HG03439 (cell line): ENCODE measurements around the gene DNAJC5.

Source experiments
- ATAC-seq: cut with Tn5 transposase; IDR thresholded peaks from one replicate; pipeline ENCODE4 v1.9.1; 2021; ENCODE audit warnings: mild to moderate bottlenecking, moderate library complexity; ENCODE audit not compliant: unreplicated experiment

DNAJC5 gene

DNA sequence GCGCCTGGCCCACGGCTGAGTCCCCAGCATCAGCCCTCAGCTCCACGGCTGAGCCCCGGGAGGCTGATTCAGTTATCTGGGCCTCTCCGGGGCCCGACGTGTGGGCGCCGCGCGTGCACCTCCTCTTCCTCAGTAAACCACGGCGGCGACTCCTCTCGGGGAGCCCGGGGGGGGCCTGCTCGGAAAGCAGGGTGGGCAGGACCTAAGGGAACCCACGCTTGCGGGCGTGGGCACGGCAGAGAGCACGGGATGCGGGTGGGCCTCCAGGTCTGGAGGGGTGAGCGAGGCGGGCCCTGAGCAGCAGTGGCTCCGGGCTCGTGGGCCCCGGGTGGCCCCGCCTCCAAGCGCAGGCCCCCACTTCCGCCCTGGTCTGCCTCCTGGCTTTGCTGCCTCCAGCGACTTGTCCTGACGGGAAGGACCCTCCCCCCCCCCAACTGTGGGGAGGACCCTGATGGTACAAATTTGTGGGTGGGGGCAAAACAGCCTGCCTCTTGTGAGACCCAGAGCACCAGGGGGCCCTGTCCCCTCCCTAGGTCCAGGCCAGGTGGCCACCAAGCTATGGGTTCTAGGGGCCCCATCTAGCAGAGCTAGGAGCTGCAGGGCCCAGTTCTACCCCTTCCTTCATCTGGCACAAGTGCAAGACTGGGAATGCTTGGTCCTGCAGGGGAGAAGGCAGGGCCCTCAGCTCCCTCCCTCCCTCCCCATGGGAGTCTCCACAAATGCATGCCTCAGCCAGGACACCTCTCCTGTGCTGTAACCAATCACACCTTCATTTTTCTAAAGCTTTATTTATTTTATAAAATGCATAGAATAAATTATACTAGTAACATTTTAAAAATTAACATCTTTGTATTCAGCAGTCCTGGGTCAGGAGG lies 44.4 kb downstream of the DNAJC5 start:
- no peak for ATAC-seq

DNA sequence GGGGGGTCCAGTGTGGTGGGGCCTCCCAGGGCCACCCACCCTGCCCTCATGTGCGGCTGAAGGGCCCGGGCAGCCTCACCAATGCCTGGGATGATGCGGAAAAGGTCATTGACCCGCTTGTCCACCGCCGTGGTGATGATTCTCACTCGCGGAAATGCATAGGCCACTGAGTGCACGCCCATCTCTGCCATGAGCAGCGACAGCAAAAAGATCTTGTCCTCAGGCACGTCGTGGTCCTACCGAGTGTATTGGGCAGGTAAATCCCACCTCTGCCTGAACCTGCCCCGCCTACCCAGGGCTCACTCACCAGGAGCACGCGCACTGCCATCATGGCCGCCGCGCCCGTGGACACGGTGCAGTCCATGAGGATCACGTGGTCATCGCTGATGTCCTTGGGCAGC lies 45.1 kb downstream of the DNAJC5 start:
- no peak for ATAC-seq

DNA sequence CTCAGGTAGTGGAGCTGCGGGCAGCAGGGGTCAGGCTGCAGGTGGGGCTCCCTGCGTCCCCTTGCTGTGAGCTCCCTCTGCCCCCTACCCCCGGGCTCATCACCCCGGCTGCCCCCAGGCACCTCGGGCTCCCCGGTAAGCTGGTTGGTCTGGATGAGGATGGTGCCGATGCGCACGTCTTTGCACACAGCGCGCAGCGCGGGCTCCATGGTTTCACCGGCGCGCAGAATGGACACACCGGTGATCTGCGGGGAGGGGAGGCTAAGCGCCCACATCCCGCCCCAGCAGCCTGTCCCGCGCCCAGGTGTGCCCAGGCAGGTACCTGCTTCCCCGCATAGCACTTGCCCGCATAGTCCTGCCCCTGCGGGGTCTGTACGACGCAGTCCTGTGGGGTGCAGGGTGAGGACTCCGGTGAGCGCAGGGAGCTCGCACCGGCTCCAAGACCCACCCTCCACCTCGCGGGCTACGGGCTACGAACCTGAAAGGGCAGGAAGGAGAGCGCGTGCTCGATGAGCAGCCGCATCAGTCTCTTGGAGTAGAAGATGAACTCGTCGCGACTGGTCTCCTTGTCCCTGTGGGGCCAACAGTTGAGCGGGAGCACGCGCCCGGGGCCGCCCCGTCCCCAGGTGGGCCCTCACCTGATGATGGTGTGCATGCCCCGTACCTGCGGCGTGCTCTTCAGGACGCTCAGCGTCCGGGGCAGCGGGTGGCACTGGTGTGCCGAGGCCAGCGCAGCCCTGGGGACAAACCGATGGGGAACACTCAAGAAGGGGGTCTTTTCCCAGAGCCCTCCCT lies 45.7 kb downstream of the DNAJC5 start:
- ATAC-seq, result no peak

DNA sequence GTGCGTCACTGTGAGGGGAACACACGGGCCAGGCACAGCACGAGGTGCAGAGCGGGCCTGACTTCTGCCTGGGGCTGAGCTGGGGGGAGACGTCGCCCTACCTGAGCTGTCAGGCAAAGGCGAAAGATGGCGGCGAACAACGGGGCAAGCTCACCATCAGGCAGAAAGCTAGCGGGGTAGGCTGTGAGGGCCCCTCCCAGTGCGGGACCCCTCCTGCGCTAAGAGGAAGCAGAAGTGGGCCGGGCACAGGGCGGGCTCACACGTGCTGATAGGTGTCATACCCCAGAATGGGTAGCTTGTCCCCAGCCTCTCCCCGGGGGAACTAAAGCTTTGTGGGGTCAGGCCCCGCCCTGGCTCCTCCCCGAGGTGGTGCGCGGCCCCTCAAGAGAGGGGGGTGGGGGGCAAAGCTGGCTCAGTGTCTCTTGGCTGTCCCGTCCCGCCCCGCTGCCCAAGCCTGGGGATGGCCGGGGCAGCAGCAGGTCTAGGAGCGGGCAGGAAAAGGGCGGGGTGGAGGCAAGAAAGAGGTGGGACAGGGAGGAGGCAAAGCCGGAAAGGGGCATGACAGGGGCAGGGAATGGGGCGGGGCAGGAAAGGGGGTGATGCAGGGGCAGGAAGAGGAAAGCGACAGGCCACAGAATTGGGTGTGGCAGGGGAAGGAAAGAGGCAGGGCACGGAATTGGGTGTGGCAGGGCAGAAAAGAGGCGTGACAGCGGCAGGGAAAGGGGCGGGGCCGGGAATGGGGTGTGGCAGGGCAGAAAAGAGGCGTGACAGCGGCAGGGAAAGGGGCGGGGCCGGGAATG lies 46.6 kb downstream of the DNAJC5 start:
- no peak for ATAC-seq

DNA sequence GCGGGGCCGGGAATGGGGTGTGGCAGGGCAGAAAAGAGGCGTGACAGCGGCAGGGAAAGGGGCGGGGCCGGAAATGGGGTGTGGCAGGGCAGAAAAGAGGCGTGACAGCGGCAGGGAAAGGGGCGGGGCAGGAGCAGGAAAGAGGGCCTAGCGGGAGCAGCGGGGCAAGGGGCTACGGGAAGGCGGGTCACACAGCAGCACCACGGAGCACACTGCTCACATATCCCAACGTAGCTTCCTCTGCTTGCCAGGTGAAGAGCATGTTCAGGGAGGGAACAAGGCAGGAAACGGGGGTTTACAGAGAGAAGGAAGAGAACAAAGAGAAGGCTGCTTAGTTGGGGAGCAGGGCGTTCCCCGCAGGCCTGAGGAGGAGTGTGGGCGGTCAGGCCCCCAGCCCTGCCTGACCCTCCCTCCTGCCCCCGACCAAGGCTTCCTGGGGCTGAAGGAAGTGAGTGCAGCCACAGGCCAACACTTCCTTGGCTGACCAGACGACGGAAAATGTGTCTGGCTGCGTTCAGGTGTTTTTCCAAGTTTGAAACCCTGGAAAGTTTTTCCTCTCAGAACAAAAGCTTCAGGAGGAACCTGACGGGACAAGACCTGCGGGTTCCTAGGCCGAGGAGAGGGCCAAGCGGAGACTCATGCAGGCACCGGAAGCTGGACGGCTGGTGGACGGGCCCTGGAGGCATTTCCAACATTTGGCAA lies 47.5 kb downstream of the DNAJC5 start:
- ATAC-seq, result no peak

DNA sequence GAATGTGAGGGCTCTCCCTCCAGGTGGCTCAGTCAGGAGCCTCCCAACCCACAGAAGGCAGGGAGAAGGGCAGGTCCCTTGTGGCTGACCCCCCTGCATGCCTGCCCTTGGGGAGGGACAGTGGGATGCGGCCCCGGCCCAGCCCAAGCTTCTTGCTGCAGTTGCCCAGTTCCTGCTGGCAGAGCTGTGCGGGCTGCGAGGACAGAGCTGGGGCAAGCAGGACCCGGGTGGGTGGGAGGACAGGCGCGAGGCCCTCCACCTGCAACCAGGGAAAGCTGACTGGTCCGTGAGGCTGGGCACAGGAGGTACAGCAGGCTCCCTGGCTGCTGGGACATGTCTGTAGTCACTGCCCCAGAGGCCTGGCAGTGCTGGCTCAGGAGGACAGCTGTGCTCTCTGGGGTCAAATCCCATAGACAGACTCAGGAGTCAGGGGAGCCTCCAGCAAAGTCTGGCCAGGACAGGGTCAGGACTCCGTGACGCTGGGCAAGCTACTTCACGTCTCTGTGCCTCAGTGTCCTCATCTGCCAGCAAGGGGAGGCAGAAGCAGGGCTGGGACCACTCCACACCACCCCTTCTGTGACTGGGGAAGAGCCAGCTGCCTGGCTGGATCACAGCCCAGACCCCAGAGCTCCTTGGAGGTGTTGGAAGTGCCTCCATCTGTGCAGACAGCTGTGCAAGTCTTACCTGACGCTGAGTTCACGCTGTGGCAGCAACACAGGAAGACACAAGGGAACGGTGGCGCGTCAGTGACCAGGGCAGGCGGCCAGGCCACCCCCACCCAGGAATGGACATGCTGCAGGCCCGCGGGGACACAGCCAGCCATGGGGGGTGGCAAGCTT lies 48.3 kb downstream of the DNAJC5 start:
- ATAC-seq, result no peak

DNA sequence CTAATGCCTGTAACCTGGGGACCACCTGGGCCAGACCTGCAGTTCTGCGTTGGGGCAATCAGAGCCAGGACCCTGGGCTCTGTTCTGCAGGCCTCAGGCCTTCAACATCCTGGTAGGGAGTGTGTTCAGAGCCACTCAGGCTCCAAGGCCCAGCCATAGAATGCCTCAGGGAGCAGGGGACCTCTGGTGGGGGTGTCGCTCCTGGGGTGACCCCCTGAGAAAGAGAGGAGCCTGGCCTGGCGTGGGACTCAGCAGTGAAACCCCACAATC lies 48.8 kb downstream of the DNAJC5 start:
- ATAC-seq, result no peak

DNA sequence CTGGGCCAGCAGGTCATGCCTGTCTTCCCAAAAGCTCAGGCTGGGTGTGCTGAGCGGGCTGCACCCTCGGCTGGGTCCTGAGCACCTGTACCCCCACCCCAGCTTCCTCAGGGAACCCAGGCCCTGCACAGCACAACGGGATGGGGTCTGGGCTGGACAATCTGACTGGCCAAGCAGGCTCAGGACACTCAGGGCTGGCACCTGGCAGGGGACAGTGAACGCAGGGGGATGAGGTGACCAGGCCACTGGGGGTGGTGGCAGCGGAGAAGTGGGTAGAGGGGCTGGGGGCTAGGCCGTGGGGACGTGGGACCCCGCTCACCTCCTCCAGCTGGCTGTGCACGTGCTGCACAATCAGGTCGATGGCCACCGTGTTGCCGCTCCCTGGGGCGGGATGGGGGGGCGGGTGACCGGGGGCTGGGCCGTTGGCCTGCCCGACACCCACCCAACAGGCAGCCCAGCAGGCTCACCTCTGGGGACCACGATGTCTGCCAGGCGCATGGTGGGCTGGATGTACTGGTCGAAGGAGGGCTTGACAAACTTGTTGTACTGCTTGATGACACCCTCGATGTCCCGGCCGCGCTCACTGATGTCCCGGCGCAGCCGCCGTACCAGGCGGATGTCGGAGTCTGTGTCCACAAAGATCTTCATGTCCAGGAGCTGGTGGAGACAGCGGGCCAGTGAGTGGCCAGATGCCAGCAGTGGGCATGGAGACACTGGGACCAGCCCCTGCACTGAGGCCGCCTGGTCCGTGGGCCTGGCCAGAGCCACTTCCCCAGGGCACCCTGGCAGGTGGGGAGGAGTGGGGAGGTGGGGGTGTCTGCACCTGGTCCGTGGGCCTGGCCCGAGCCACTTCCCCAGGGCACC lies 49.4 kb downstream of the DNAJC5 start:
- ATAC-seq, result no peak

DNA sequence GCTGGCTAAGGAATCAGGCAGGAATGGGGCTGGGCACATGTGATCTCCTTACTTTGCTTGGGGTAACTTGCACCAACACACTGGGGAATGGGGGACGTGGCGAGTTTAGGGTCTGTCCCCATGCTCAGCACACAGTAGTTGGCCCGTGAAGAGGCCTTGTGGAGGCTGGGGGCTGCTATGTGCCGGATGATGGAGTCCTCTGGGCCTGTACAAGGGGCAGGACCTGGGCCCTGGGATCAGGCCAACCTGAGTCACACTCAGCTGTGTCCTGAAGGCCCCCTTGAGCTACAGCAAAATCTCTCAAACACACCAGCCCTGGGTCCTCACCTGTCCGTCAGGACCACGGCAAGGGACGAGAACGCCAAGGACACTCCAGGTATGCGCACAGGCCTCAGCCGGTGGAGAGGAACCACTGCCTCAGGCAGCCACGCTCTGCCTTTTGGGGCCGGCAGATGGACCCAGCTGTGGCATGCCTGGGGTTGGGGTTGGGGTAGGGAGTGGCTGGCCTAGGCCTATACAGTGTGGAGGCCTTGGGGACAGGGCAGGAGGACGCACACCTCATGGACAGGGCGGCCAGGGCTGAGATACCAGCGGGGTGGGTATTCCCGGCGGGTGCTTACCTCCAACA lies 50.2 kb downstream of the DNAJC5 start:
- no peak for ATAC-seq

DNA sequence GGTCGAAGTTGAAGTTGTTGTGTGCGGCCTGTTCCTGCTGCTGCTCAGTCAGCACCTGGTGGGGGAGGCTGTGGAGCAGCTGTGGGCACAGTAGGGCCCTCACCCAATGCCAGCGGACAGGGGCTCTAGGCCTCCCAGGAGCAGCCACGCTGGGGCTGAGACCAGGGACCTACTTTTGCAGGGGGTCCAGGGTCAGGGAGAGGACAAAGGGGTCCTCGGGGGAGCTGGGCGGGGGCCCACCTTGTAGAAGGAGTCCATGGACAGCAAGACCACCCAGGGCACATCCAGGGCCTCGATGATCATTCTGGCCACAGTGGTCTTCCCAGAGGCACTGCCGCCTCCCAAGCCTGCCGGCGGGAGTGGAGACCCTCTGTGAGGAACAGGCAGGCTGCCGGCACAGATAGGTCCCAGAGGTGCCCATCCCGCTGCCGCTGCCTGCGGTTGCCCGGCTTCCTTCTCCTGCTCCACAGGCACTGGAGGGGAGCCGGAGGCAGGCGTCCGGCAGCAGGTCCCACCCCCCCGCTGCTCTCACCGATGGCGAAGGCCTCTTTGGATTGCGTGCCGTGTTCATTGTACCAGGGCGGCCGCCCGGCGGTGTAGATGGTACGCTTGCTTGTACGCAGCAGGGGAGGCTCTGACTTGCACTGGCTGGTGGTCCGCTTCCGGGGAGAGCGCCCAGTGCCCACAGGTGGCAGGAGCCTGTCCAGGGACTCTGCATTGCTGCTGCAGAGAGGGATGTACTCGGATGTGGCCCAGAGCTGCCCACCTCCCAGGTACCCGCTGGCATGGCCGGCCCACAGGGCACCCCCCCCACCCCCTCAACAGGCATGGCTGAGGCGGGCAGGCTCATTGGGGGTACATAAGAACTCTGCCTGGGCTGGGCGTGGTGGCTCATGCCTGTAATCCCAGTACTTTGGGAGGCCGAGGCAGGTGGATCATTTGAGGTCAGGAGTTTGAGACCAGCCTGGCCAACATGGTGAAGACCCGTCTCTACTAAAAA lies 51.3 kb downstream of the DNAJC5 start:
- ATAC-seq, result no peak

DNA sequence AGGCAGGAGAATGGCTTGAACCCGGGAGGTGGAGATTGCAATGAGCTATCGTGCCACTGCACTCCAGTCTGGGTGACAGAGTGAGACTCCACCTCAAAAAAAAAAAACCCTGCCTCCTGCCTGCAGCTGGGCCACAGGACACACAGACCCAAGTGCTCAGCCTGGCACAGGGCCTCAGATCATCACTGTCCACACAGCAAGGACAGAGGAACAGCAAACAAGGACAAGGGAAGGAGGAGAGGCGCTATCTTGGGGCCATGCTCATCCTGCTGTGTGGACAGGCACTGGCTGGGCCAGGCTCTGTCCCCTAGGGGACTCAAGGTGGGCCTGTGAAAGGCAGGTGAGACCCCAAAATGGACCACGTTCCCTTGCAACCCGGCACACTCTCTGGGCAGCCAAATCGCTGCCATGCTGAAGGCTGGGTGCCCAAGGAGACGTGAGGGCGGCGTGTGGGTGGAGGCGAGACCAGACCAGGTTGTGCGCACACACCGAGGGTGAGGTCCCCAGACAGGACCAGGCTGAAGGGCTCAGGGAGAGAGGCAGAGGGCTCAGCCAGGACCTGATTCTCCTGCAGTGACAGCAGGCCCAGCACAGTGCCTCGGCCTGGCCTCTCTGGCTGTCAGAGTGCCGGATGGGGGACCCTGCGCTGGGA lies 52.2 kb downstream of the DNAJC5 start:
- ATAC-seq, result no peak

DNA sequence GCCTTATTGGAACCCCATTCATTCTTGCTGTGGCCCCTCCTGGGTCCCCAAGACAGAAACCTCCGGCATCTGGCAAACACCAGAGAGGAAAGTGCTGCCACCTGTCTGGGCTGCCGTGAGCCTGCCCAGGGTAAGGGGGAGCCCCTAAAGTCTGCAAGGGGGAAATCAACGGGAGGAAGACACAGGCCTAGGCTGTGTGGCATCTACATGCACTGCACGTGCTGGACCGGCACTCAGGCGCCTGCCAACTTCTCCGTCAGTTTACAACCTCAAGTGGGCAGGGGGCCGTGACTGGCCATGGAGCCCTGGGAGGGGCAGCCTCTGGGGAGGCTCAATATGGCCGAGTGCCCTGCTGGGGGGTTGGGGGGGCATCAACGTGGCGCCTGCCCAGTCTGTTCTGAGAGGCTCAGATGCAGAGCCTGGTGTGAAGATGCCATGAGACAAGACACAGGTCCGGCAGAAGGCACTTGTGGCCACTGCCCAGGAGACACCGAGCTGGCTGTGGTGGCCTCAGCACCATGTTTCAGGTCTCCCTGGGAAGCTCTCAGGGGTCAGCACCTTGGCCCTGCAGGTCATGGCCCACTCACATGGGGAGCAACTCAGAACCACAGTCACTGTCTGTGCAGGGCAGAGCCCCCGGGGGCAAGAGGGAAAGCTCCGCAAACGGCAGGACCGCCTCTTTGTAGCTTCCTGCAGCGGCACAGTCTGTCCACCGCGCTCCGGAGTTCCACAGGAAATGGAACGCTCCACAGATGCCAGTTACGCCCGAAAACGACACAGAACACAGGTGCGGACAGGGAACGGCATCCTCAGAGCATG lies 52.9 kb downstream of the DNAJC5 start:
- no peak for ATAC-seq

DNA sequence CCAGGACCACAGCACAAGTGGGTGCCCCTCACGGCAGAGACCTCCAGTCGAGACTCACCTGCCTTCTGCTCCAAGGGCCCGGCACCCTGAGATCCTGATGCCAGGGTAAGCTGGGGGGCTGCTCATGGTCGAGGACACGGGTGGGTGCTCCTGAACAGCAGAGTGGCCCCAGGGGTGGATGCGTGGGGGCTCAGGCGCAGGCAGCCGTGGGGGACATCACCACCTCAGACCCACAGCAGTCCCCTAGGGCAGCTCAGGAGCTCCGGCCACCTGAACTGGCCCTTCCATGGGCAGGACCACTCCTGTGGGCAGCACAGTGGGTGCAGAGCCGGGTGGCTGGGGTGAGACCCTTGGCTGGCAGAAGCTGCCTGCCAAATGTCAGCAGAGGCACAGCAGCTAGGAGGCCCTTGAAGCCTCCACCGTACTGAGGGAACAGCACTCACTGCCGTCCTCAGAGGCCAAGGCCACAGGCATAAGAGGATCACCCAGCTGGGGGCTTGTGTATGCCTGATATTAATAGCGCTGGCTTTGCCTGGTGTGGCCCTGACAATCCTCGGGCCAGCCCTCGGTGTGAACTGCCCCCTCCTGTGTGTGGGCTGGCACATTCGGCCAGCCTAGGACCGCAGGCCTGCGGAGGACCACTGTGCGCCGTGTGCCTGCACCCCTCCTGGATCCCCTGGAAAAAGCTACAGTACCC lies 55.9 kb downstream of the DNAJC5 start:
- ATAC-seq, result no peak

DNA sequence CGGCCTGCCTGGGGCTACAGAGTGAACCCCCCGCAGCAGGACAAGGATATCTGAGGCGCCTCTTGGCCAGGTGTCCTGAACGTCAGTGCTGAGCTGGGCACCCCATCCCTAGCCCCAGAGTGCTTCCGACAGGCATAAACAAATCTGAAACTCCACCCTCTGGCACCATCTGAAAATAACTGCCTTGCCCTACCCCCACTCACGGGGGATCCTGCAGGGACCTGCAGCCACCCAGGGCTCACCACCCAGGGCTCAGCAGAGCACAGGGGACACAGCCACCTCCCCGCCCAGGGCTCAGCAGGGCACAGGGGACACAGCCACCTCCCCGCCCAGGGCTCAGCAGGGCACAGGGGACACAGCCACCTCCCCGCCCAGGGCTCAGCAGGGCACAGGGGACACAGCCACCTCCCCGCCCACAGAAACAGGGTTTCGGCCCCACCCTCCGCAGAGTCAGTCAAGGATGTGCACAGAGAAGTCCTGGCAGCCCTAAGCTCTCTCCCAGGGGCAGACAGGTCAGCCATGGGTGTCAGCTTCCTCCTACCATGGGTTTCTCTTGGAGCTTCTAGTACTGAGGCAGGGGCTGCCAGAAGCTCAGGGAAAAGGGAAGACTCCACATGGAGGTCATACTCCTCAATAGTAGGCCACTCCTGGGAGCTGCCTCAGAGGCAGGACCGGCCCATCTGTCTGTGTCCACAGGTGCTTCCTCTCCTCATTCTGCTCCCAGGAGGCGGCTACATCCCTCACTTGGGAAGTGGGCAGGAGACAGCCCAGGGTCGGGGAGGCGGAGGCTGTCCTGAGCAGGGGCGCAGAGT lies 56.7 kb downstream of the DNAJC5 start:
- ATAC-seq, result no peak

DNA sequence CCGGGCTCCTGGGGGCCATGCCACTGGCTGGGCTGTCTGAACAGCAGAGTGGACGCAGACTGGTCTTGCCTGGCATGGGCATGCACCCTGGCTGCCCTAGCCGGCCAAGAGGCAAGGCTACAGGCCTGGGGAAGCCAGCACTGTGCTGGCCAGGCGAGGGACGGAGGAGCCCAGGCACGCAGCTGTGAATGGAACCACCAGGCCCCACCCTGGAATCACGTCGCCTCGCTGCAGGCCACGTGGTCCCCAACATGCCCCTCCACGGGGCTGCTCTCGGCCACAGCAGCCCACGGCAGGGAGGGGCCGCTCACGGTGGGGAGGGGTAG lies 57.2 kb downstream of the DNAJC5 start:
- ATAC-seq, result no peak
